HEK293 (cell line): ENCODE data around the gene C19orf12.

Source experiments
- ELK4 ChIP-seq: IDR thresholded peaks from 2 replicates; pipeline ENCODE4 v1.6.1; 2011; ENCODE audit warnings: mild to moderate bottlenecking, low read depth, low read length, borderline replicate concordance
- HIC1 ChIP-seq: fragments of 450-650 bp; formaldehyde crosslinking; IDR thresholded peaks from 2 replicates; pipeline ENCODE4 v1.5.1; 2016; ENCODE audit warnings: missing biosample characterization, missing genetic modification characterization
- INSM2 ChIP-seq: fragments of 450-650 bp; formaldehyde crosslinking; IDR thresholded peaks from 2 replicates; pipeline ENCODE4 v1.5.1; 2016; ENCODE audit warnings: missing biosample characterization, missing genetic modification characterization
- KLF1 ChIP-seq: fragments of 450-650 bp; formaldehyde crosslinking; IDR thresholded peaks from 2 replicates; pipeline ENCODE4 v1.5.1; 2016; ENCODE audit warnings: missing biosample characterization, missing genetic modification characterization
- MZF1 ChIP-seq: fragments of 450-650 bp; formaldehyde crosslinking; IDR thresholded peaks from 2 replicates; pipeline ENCODE4 v1.5.1; 2017; ENCODE audit warnings: missing biosample characterization, missing genetic modification characterization, borderline replicate concordance
- PRDM2 ChIP-seq: fragments of 450-650 bp; formaldehyde crosslinking; IDR thresholded peaks from 2 replicates; pipeline ENCODE4 v1.5.1; 2016; ENCODE audit warnings: missing biosample characterization, missing genetic modification characterization, borderline replicate concordance
- SETDB1 ChIP-seq: IDR thresholded peaks from one replicate; pipeline ENCODE4 v1.6.1; 2017; ENCODE audit warnings: mild to moderate bottlenecking, low read length, moderate library complexity, mixed read lengths; ENCODE audit not compliant: insufficient read length
- TCF7L2 ChIP-seq: IDR thresholded peaks from 2 replicates; pipeline ENCODE4 v1.6.1; 2011; ENCODE audit warnings: low read depth, mild to moderate bottlenecking, inconsistent platforms, low read length, moderate library complexity, borderline replicate concordance
- ZNF112 ChIP-seq: fragments of 450-650 bp; formaldehyde crosslinking; IDR thresholded peaks from 2 replicates; pipeline ENCODE4 v1.5.0; 2017; ENCODE audit warnings: missing biosample characterization, missing genetic modification characterization
- ZNF132 ChIP-seq: fragments of 450-650 bp; formaldehyde crosslinking; IDR thresholded peaks from 2 replicates; pipeline ENCODE4 v1.5.1; 2017; ENCODE audit warnings: missing biosample characterization, missing genetic modification characterization, borderline replicate concordance
- ZNF148 ChIP-seq: fragments of 450-650 bp; formaldehyde crosslinking; IDR thresholded peaks from 2 replicates; pipeline ENCODE4 v1.5.0; 2017; ENCODE audit warnings: missing biosample characterization, missing genetic modification characterization, borderline replicate concordance
- ZNF155 ChIP-seq: fragments of 450-650 bp; formaldehyde crosslinking; IDR thresholded peaks from 2 replicates; pipeline ENCODE4 v1.5.1; 2016; ENCODE audit warnings: missing biosample characterization, missing genetic modification characterization
- ZNF157 ChIP-seq: fragments of 450-650 bp; formaldehyde crosslinking; IDR thresholded peaks from 2 replicates; pipeline ENCODE4 v1.5.1; 2016; ENCODE audit warnings: missing biosample characterization, missing genetic modification characterization
- ZNF24 ChIP-seq: fragments of 450-650 bp; formaldehyde crosslinking; IDR thresholded peaks from 2 replicates; pipeline ENCODE4 v1.5.1; 2016; ENCODE audit warnings: missing biosample characterization, missing genetic modification characterization
- ZNF248 ChIP-seq: fragments of 450-650 bp; formaldehyde crosslinking; IDR thresholded peaks from 2 replicates; pipeline ENCODE4 v1.5.1; 2017; ENCODE audit warnings: missing biosample characterization, missing genetic modification characterization
- ZNF324 ChIP-seq: fragments of 450-650 bp; formaldehyde crosslinking; IDR thresholded peaks from 2 replicates; pipeline ENCODE4 v1.5.1; 2016; ENCODE audit warnings: missing biosample characterization, missing genetic modification characterization
- ZNF37A ChIP-seq: fragments of 450-650 bp; IDR thresholded peaks from 2 replicates; pipeline ENCODE4 v1.5.1; 2018; ENCODE audit warnings: missing biosample characterization, missing genetic modification characterization
- ZNF426 ChIP-seq: fragments of 450-650 bp; formaldehyde crosslinking; IDR thresholded peaks from 2 replicates; pipeline ENCODE4 v1.5.1; 2017; ENCODE audit warnings: missing biosample characterization, missing genetic modification characterization, mild to moderate bottlenecking, inconsistent platforms, moderate library complexity
- ZNF558 ChIP-seq: fragments of 450-650 bp; formaldehyde crosslinking; IDR thresholded peaks from 2 replicates; pipeline ENCODE4 v1.5.1; 2016; ENCODE audit warnings: missing biosample characterization, missing genetic modification characterization
- ZNF560 ChIP-seq: fragments of 450-650 bp; formaldehyde crosslinking; IDR thresholded peaks from 2 replicates; pipeline ENCODE4 v1.5.1; 2017; ENCODE audit warnings: missing biosample characterization, missing genetic modification characterization, borderline replicate concordance
- ZNF585B ChIP-seq: fragments of 450-650 bp; formaldehyde crosslinking; IDR thresholded peaks from 2 replicates; pipeline ENCODE4 v1.5.1; 2016; ENCODE audit warnings: missing biosample characterization, missing genetic modification characterization
- ZNF624 ChIP-seq: fragments of 450-650 bp; formaldehyde crosslinking; IDR thresholded peaks from 2 replicates; pipeline ENCODE4 v1.5.1; 2017; ENCODE audit warnings: missing biosample characterization, missing genetic modification characterization
- ZNF629 ChIP-seq: fragments of 450-650 bp; formaldehyde crosslinking; IDR thresholded peaks from 2 replicates; pipeline ENCODE4 v1.5.1; 2017; ENCODE audit warnings: missing biosample characterization, missing genetic modification characterization
- ZNF660 ChIP-seq: fragments of 450-650 bp; IDR thresholded peaks from 2 replicates; pipeline ENCODE4 v1.5.1; 2018; ENCODE audit warnings: missing biosample characterization, mild to moderate bottlenecking, missing genetic modification characterization
- ZNF664 ChIP-seq: fragments of 450-650 bp; formaldehyde crosslinking; IDR thresholded peaks from 2 replicates; pipeline ENCODE4 v1.5.1; 2016; ENCODE audit warnings: missing biosample characterization, missing genetic modification characterization
- ZNF830 ChIP-seq: fragments of 450-650 bp; IDR thresholded peaks from 2 replicates; pipeline ENCODE4 v1.5.0; 2018; ENCODE audit warnings: missing biosample characterization, missing genetic modification characterization, low read depth, mild to moderate bottlenecking, moderate library complexity
- ZSCAN30 ChIP-seq: fragments of 450-650 bp; IDR thresholded peaks from 2 replicates; pipeline ENCODE4 v1.5.1; 2018; ENCODE audit warnings: missing biosample characterization, mild to moderate bottlenecking, missing genetic modification characterization, moderate library complexity

Gene C19orf12

GRCh38 chr19:29687244-29687896 is 27.7 kb downstream of the C19orf12 start (continued):
- TF ChIP-seq ZNF148 (no peak), ZNF24 (tag by site-specific recombination) (peak; percentile 82; the same call in 1 of the 2 replicates), KLF1 (tag by site-specific recombination) (peak; percentile 16; the same call in 1 of the 2 replicates), MZF1 (tag by site-specific recombination) (no peak), ZNF157 (no peak), ZNF426 (tag by site-specific recombination) (no peak), SETDB1 (peak; percentile 85), ZNF248 (tag by site-specific recombination) (no peak), ZNF112 (tag by site-specific recombination) (no peak), TCF7L2 (no peak), ZNF624 (no peak), ZNF660 (tag by site-specific recombination) (peak; percentile 93), HIC1 (no peak), ZNF664 (no peak; the same call in 1 of the 2 replicates), ZNF560 (no peak), ZNF155 (tag by site-specific recombination) (peak; percentile 4; the same call in 1 of the 2 replicates), INSM2 (tag by site-specific recombination) (no peak), PRDM2 (tag by site-specific recombination) (peak; percentile 88; the same call in 1 of the 2 replicates), ZNF629 (tag by site-specific recombination) (peak; percentile 73), ZNF132 (no peak), ZSCAN30 (tag by site-specific recombination) (no peak), ZNF830 (no peak), ZNF558 (tag by site-specific recombination) (peak; percentile 37; the same call in 1 of the 2 replicates), ELK4 (no peak), ZNF324 (peak; percentile 65), ZNF585B (no peak), ZNF37A (tag by site-specific recombination) (no peak)
